HG03064 (cell line): ENCODE data around the gene WBP1L.
"Not testable (repeated sequence)": the region's sequence is repeated elsewhere in the genome, so short reads cannot be mapped to it uniquely, and the experiment has no call there.

ENCODE experiments used
- ATAC-seq: cut with Tn5 transposase; IDR thresholded peaks from one replicate; pipeline ENCODE4 v1.9.1; 2021; ENCODE audit warnings: low read depth; ENCODE audit not compliant: unreplicated experiment

Gene WBP1L

DNA sequence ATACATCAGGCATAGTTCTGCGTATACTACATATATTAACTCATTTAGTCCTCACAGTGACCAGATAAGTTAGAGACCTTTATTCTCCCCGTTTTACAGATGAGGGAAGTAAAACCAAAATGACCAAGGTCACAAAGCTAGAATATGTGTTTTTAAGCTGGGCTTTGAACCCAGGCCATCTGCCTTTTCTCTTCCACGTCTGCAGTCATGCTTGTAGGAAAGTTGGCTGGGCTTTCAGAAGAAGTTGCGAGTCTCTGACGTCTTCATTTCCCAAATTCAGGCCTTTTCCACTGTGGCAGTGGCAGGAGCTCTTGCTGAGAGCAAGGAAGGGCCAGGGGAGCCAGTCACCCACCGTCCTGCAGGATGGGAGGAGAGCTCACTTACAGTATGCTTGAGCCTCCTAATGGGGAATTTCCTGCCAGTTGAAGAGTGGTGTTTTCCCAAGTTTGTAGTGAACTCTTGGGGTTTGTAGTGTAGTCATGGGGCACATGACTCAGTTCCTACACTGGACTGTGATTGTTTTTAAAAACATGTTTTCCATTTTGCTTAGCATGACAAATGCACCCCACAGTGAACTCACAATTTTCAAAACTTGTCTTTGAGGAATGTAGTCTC, 59.3 kb downstream of the WBP1L start:
- ATAC-seq, result no peak

DNA sequence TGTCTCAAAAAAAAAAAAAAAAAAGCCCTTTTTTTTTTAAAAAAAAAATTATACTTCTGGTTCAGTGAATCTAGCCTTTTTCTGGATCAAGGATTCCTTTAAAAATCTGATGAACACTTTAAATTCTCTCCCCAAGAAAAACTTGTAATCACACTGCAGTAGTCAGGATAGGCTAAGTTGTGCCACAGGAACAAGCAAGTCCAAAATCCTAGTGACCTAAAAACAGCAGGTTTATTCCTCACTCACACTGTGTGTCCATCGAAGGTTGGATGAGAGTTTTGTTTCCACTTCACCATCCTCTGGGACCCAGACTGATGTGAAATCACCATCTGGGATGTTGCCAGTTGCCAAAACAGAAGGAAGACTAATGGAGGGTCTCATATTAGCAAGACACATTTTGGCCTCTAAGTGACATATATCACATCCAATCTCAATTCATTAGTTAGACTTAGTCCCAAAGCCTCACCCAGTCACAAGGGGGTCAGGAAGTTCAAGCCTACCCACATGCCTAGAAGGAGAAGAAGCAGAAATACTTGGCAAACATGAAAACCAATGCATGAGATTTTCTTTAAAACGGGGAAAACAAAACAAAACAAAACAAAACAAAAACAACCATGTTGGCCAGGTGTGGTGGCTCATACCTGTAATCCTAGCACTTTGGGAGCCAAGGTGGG, 60.8 kb downstream of the WBP1L start:
- ATAC-seq, result no peak

DNA sequence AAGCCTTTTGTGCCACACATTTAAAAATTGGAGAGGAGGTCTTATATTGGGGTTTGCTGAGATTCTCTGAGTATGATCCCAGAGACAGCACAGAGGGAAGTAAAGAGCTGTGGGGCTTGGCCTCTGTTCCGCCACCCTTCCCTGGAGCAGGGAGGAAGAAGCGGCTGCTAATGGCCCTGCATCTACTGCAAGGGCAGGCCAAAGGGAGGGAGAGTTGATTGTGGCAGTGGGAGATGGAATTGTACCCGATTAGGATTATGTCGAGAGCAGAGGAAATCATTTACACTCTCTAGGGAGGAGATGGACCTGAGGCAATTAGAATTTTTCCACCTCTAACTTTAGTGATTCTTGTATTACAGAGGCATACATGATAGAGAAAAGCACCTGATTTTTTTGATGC, 64.6 kb downstream of the WBP1L start:
- ATAC-seq, result no peak

DNA sequence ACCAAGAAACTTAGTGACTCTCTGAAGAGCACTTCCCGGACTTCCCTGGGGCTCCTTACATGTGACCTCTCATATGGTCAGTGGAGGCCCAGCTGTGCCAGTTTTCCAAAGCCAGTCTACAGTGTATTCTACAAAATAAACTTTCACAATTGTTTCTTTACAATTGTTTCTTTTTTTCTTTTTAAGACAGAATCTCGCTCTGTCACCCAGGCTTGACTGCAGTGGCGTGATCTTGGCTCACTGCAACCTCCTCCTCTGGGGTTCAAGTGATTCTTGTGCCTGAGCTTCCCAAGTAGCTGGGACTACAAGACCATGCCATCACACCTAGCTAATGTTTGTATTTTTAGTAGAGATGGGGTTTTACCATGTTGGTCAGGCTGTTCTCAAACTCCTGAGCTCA, 67.6 kb downstream of the WBP1L start:
- no peak for ATAC-seq

DNA sequence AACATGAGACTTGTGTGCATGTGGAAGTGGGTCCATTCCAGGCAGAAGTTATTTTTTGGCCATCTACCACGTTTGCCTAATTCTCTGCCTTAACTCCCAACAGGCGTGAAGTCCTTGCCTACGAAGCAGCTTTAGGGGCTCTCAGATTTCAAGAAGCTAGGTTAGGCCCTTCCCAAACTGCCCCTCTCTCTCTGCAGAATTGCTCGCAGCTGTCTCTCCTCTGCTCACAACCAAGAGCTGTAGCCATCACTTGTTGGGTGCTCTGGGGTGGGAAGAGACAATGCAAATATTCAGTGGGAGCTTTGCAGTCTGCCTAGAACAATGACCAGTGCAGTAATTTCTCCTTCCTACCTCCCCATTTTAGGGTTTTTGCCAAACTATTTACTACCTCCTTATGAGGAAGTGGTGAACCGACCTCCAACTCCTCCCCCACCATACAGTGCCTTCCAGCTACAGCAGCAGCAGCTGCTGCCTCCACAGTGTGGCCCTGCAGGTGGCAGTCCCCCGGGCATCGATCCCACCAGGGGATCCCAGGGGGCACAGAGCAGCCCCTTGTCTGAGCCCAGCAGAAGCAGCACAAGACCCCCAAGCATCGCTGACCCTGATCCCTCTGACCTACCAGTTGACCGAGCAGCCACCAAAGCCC, 68.6 kb downstream of the WBP1L start:
- no peak for ATAC-seq

DNA sequence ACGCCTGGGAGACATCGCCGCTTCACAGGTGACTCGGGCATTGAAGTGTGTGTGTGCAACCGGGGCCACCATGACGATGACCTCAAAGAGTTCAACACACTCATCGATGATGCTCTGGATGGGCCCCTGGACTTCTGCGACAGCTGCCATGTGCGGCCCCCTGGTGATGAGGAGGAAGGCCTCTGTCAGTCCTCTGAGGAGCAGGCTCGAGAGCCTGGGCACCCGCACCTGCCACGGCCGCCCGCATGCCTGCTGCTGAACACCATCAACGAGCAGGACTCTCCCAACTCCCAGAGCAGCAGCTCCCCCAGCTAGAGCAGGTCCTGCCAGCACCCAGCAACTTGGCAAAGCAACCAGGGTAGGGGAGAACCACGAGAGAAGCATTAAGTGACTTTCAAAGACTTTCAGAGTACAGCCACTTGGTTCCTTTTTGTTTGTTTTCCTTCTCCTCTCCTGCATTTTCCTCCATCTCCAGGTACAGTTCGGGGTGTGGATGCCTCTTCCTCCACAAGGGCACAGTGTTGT, 69.3 kb downstream of the WBP1L start:
- no peak for ATAC-seq

DNA sequence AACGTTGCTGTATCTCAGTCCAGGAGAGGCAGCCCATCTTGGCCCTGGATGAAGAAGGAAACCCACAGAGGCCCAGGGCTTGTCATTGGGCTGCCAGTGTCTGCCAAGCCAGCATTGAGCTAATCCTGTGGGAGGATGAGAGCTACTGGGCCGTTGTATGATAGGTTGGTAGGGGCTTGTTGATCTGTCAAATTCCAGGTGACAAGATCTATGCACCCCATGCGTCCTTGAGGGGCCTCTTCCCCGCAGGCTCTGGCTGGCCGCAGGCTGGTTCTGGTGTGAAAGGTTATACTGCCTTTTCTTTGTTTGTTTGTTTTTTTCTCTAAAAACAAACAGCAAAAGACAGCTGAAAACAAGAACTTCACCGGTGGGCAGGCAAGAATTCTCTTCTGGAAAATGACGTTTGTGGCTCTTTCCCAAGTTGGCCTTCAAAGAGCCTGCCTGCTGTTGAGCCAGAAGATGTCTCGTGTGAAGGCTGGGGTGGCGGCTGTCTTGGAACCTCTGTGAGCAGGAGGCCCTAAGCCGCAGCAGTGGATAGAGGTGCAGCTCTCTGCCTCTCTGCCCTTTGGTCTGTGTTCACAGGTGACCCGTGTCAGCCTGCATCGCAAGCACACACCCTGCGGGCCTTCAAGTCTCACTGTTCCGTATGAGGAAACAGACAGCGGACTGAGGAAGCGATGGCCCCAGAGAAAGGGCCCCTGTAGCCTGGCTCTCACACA, 70.1 kb downstream of the WBP1L start:
- ATAC-seq, result no peak

DNA sequence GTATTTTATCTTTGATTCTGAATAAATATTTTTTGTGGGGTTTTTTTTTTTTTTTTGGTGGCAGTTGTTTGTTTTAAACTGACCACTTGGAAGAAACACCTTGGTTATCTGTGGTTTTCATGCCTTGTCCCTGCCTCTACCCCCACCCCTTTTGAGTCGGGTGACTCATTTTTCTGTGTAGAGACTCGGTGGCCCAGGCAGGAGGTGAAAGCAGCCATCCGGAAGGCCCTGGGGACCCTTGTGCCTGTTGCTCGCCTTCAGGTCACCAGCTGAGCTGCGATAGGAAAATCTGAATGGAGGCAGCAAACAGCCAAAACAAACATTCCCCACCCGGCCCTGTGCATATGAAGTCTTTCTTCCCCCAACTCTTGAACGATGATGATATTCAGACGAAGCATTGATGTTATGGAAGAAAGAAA, 70.7 kb downstream of the WBP1L start:
- no peak for ATAC-seq

DNA sequence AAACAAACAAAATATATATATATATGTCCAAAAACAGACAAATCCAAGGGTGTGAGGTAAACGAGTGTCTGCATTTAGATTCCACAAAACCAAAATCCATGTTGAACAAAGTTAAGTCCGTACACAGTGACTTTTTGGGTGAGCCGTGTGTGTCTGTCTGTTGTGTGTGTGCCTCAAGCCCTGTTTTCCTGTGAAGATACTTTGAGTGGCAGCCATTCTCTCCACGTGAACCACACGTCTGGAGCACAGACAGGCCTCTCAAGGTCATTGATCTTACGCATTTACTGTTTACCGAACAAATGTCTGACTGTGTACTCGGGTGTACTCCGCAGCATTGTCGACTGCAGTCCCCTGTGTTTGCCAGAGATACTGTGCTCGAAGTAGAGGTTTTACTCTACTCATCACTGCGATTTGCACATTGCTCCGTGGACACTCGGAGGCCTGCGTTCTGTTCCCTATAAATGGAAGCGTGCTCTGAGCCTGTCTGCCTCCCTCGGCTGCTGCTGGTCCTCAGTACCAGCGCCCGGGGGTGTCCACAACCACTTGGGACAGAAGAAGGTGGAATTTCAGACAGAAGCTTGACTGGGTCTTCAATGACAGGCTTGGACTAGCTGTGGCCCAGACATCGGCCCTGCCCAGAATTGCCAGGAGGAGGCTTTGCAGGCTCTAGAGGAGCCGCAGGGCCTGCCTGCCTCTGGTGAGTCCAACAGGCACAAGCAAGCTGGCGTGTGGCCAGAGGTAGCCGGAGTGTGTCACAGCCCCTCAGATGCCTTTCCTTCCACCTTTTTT, 71.3 kb downstream of the WBP1L start:
- no peak for ATAC-seq

DNA sequence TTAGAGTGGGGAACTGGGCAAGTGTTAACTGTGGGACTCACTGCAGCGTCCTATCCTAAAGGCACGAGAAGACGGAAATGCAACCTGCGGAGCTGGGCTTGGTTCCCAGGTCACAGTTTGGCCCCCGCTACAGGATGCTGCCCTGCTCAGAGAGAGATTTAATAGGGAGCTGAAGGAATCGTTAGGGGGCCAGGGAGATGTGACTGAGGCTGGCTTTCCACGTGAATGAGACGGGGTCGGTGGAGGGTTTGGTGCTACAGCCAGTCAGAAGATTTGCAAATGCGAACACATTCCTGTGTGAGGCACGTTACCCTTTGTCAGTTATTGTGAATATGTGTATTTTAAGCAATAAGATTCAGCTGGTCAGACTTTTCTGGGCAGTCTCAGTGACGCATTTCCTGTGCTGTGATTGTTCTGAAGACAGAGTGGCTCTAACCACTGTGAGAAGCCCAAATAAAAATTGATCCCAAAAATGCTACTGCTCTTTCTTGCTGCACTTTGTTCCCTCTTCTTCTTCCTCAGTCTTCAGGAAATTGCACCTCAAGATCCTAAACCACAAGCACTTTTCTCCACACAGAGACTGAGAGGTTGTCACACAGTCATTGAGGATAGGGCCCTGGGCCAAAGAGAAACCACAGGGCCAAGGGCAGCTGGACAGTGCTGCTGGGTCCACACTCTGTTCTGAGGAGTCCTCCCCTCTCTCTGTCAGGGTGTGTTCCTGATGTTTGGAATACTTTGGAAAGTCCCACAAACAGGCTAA, 72.2 kb downstream of the WBP1L start:
- ATAC-seq, result no peak

DNA sequence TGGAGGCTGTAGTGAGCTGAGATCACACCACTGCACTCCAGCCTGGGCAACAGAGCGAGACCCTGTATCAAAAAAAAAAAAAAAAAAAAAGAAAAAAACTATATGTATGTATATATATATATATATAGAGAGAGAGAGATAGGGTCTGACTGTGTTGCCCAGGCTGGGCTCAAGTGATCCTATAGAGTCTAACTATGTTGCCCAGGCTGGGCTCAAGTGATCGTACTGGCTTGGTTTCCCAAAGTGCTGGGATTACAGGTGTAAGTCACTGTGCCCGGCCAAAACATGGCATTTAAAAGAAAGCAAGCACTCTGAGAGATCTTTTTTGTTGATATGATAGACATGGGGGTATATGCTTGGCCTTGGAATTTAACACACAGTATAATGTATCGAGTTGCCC, 73.4 kb downstream of the WBP1L start:
- no peak for ATAC-seq

DNA sequence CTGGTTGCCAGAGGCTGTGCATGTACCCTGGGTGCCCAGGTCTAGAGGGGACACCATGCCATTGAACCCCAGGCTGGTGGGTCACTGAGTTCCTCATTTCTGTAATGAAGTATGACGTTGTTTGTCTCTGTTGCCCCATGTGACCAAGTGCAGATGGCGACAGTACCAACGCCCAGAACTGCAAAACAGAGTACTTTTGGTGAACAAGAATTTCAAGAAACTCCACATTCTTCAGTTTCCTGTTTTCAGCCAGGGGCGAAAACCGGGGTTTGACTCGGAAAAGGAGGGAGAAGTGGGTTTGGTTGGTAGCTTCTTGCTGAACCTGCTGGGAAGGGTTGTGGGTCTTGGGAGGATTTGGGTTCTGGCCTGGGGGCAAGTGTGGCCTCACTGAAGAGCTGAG, 75.3 kb downstream of the WBP1L start:
- ATAC-seq, result no peak

DNA sequence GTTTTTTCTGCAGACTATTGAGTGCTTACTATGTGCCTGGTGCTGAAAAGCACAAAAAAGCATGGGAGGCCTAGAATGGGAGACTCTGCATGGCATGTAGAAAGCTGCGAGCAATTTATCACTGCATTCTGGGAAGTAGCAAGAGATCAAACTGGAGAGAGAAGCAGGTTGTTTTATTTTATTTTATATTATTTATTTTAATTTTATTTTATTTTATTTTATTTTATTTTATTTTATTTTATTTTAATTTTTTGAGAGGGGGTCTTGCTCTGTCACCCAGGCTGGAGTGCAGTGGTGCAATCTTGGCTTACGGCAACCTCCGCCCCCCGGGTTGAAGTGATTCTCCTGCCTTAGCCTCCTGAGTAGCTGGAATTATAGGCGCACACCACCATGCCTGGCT, 76.3 kb downstream of the WBP1L start:
- ATAC-seq, result not testable (repeated sequence)

DNA sequence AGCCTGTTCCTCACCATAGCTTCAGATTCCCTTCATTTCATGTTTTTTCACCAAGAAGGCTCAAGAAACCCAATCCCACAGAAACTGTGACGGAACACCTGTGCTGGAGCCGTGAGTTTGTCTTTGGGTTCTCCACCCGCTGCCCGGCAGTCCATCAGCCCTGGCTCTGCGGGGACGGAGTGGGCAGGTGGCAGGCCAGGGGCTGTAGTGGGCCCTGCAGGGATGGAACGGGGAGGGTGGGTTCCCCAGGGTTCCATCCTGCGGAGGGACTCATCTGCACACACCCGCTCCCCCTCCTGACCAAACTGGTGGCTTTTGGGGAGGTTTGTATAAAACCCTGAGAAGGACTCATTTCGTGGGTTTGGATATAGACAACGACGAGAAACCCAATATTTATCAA, 78.5 kb downstream of the WBP1L start:
- ATAC-seq, result no peak

DNA sequence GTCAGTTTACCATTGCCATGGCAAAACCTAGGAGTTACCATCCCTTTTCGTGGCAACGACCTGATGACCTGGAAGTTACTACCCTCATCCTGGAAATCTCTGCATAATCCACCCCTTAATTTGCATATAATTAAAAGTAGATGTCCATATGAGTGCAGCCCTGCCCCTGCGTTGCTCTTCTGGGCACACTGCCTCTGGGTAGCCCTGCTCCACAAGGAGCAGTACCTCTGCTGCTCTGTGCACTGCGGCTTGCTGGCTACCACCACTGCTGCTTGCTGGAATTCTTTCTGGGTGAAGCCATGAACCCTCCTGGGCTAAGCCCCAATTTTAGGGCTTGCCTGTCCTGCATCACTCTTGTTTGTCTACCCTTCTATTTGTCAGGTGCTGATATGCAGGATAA, 80.9 kb downstream of the WBP1L start:
- ATAC-seq, result no peak

DNA sequence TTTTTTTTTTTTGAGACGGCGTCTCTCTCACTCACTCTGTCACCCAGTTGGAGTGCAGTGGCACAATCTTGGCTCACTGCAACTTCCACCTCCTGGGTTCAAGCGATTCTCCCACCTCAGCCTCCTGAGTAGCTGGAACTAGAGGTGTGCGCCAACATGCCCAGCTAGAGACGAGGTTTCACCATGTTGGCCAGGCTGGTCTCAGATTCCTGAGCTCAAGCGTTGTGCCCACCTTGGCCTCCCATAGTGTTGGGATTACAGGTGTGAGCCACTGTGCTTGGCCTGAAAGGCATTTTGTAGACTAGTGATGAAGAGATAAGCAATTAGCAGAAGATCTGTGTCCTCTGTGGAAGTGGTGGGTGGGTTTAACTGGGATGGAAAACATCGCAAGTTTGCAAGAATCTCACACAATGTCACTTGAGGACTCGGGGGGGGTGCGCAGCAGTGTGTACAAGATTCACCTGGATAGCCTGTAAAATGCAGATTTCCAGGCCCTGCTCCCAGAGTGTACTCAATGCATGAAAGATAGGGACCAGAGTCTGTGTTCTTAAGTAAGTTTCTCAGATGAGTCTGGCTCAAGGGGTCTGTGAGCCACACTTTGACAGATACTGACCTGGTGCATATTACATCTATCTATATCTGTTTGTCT, 82.5 kb downstream of the WBP1L start:
- ATAC-seq, result no peak

DNA sequence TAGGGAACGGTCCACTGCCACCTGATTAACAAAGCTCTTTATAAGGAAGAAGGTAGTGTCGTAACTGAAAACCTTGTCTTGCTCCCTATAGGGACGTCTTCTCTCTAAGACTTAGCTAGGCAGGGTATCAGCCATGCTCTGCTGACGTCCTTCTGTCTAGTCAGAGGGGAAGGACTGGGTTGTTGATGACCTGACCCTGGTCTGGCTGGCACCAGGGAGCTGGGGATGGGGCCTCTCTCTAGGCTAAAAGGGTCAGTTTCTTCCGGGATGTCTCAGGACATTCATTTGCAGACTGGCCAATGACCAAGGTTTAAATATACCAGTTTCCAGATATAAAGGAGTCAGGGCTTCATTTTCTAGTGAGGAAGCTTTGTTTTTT, 83.8 kb downstream of the WBP1L start:
- no peak for ATAC-seq

DNA sequence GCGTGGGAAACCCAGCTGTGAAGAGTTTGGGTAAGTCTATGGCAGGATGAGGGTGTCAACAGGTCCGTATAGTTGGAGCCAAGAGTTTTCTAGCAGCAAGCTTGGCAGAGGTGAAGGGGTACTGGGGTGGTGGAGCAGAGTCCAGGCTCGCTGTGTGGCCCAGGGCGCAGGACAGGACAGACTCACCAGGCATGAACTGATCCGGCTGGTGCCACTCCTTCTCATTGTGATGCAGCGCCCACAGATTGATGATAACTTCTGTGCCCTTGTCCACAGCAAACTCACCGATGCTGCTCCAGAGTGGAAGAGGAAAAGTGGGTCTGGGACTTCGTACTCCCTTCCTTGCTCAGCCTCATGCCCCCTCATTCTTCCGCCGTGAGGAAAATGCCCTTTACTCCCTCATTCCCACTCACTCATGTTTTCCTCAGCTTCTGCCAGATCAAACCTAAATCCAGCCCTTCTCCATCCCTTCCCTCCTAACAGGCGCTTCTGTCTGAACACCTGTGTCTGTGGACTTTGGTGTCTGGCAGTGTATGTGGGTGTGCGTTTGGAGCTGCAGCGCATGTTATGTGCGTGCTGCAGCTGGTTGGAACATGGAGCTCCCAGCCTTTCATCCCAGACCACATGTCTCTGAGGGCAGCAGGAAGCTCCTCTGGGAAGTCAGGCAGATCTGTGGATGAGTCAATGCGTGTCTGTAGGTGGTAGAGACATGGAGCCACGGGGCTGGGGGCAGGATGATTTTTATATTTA, 87.7 kb downstream of the WBP1L start:
- no peak for ATAC-seq

DNA sequence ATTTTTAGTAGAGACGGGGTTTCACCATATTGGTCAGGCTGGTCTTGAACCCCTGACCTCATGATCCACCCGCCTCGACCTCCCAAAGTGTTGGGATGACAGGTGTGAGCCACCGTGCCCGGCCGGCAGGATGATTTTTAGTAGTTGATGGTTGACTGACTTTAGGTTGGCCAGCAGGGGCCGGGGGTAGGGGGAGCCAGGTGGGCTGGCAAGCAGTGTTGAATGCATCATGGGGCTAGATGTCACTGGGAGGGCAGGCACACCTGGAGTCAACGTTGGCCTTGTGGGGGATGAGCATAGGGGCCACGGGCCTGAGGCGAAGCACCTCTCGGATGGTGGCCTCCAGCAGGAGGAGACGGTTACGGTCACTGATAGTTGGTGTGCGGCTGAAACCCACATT, 88.5 kb downstream of the WBP1L start:
- ATAC-seq, result no peak
